Activated T-helper 17 cell treated with anti-CD3 and anti-CD28 coated beads, Interleukin-2, amount 50 U/mL, for 72 hours (primary cell): ENCODE data around the gene VSIG1. TPM values are rescaled to one million over a fixed set of nuclear protein-coding genes. Genes with fewer than 3 reads are reported as not detected.
A peak's percentile ranks its signal among the peaks of the same experiment; 100 is the strongest.

Source experiments
- ATAC-seq: fragments of 150-1000 bp; cut with Tn5 transposase; replicated peaks from 2 replicates; pipeline ENCODE4 v1.10.0; 2021; ENCODE audit warnings: mild to moderate bottlenecking, moderate library complexity
- H3K27ac Mint-ChIP-seq: one replicate; pipeline ENCODE4 v1.8.0; 2022; ENCODE audit warnings: mixed read lengths
- H3K27me3 Mint-ChIP-seq: one replicate; pipeline ENCODE4 v1.8.0; 2022; ENCODE audit warnings: mixed read lengths
- H3K36me3 Mint-ChIP-seq: one replicate; pipeline ENCODE4 v1.8.0; 2022; ENCODE audit warnings: low read depth, mild to moderate bottlenecking, mixed read lengths
- H3K4me1 Mint-ChIP-seq: one replicate; pipeline ENCODE4 v1.8.0; 2022; ENCODE audit warnings: mixed read lengths
- H3K4me3 Mint-ChIP-seq: one replicate; pipeline ENCODE4 v1.8.0; 2022; ENCODE audit warnings: mild to moderate bottlenecking, mixed read lengths
- H3K9me3 Mint-ChIP-seq: one replicate; pipeline ENCODE4 v1.8.0; 2022; ENCODE audit warnings: mixed read lengths
- total RNA-seq, 2 donors: library from RNA; stranded (reverse); gene quantifications; one replicate each; pipeline ENCODE4 v1.2.3, GENCODE V29; 2022

Gene VSIG1
- total RNA-seq, 2 donors from 2014 or later = 0.71 to 1.4 TPM

- Mint-ChIP-seq H3K9me3 (no peaks in the 10 kb centered on the region), H3K27ac (no peak overlapping the region), H3K4me3 (peak overlapping the region; percentile 16), H3K4me1 (peaks cover 20% of the 10 kb centered on the region), H3K36me3 (no peaks in the 10 kb centered on the region), H3K27me3 (no peaks in the 10 kb centered on the region)
- ATAC-seq = no peak
Measured at GRCh38 chrX:108033890-108034289, 11.0 kb upstream of the VSIG1 start.

GRCh38 chrX:108034725-108035124 lies 10.1 kb upstream of the VSIG1 start:
- no peak for ATAC-seq
- Mint-ChIP-seq H3K36me3 (no peaks in the 10 kb centered on the region), H3K4me3 (no peak overlapping the region), H3K27me3 (no peaks in the 10 kb centered on the region), H3K9me3 (no peaks in the 10 kb centered on the region), H3K27ac (no peak overlapping the region), H3K4me1 (peaks cover 16% of the 10 kb centered on the region)

- H3K27ac Mint-ChIP-seq = peak overlapping the region; percentile 48
- ATAC-seq = peak; percentile 96
Measured at GRCh38 chrX:108036298-108036973, 8.4 kb upstream of the VSIG1 start.

GRCh38 chrX:108049649-108050048 lies 4.8 kb downstream of the VSIG1 start:
- no peak overlapping the region for H3K27ac Mint-ChIP-seq
- H3K4me3 Mint-ChIP-seq = no peak overlapping the region
- no peaks in the 10 kb centered on the region for H3K36me3 Mint-ChIP-seq
- H3K27me3 Mint-ChIP-seq = no peaks in the 10 kb centered on the region
- H3K9me3 Mint-ChIP-seq = no peaks in the 10 kb centered on the region
- H3K4me1 Mint-ChIP-seq = peaks cover 8% of the 10 kb centered on the region
- ATAC-seq = no peak

More at GRCh38 chrX:108036298-108036973, 8.4 kb upstream of the VSIG1 start:
- H3K36me3 Mint-ChIP-seq = no peaks in the 10 kb centered on the region
- H3K9me3 Mint-ChIP-seq = no peaks in the 10 kb centered on the region
- no peaks in the 10 kb centered on the region for H3K27me3 Mint-ChIP-seq
- peaks cover 14% of the 10 kb centered on the region for H3K4me1 Mint-ChIP-seq
- H3K4me3 Mint-ChIP-seq = peak overlapping the region; percentile 34

- H3K4me1 Mint-ChIP-seq = peaks cover 8% of the 10 kb centered on the region
- H3K9me3 Mint-ChIP-seq = no peaks in the 10 kb centered on the region
- no peak overlapping the region for H3K27ac Mint-ChIP-seq
- peaks cover 5% of the 10 kb centered on the region for H3K36me3 Mint-ChIP-seq
- peak; percentile 83 for ATAC-seq
- peak overlapping the region; percentile 33 for H3K4me3 Mint-ChIP-seq
- no peaks in the 10 kb centered on the region for H3K27me3 Mint-ChIP-seq
Measured at GRCh38 chrX:108053218-108053617, 8.4 kb downstream of the VSIG1 start.

- Mint-ChIP-seq H3K36me3 (peaks cover 22% of the 10 kb centered on the region), H3K4me3 (no peak overlapping the region), H3K9me3 (no peaks in the 10 kb centered on the region), H3K27ac (no peak overlapping the region), H3K4me1 (peaks cover 8% of the 10 kb centered on the region), H3K27me3 (no peaks in the 10 kb centered on the region)
- no peak for ATAC-seq
Measured at GRCh38 chrX:108055546-108055945, 10.7 kb downstream of the VSIG1 start.

GRCh38 chrX:108059801-108060200 lies 14.9 kb downstream of the VSIG1 start:
- H3K4me1 Mint-ChIP-seq = no peaks in the 10 kb centered on the region
- no peak overlapping the region for H3K4me3 Mint-ChIP-seq
- no peak overlapping the region for H3K27ac Mint-ChIP-seq
- peaks cover 30% of the 10 kb centered on the region for H3K36me3 Mint-ChIP-seq
- H3K27me3 Mint-ChIP-seq = no peaks in the 10 kb centered on the region
- no peaks in the 10 kb centered on the region for H3K9me3 Mint-ChIP-seq
- no peak for ATAC-seq

GRCh38 chrX:108064001-108064400 lies 19.1 kb downstream of the VSIG1 start:
- Mint-ChIP-seq H3K4me1 (no peaks in the 10 kb centered on the region), H3K27ac (no peak overlapping the region), H3K9me3 (no peaks in the 10 kb centered on the region), H3K27me3 (no peaks in the 10 kb centered on the region), H3K4me3 (no peak overlapping the region), H3K36me3 (peaks cover 17% of the 10 kb centered on the region)
- ATAC-seq = no peak

GRCh38 chrX:108064613-108065012 lies 19.7 kb downstream of the VSIG1 start:
- Mint-ChIP-seq H3K27ac (no peak overlapping the region), H3K36me3 (peaks cover 11% of the 10 kb centered on the region), H3K4me1 (no peaks in the 10 kb centered on the region), H3K27me3 (no peaks in the 10 kb centered on the region), H3K4me3 (no peak overlapping the region), H3K9me3 (no peaks in the 10 kb centered on the region)
- peak; percentile 28 for ATAC-seq

GRCh38 chrX:108068121-108068520 lies 23.3 kb downstream of the VSIG1 start:
- Mint-ChIP-seq H3K27me3 (no peaks in the 10 kb centered on the region), H3K9me3 (no peaks in the 10 kb centered on the region), H3K27ac (no peak overlapping the region), H3K4me3 (no peak overlapping the region), H3K4me1 (no peaks in the 10 kb centered on the region), H3K36me3 (peaks cover 8% of the 10 kb centered on the region)
- ATAC-seq = no peak

- no peaks in the 10 kb centered on the region for H3K9me3 Mint-ChIP-seq
- no peaks in the 10 kb centered on the region for H3K27me3 Mint-ChIP-seq
- no peak overlapping the region for H3K4me3 Mint-ChIP-seq
- no peak overlapping the region for H3K27ac Mint-ChIP-seq
- H3K36me3 Mint-ChIP-seq = peaks cover 14% of the 10 kb centered on the region
- peak; percentile 50 for ATAC-seq
- H3K4me1 Mint-ChIP-seq = no peaks in the 10 kb centered on the region
Measured at GRCh38 chrX:108070891-108071290, 26.0 kb downstream of the VSIG1 start.

GRCh38 chrX:108071578-108071977 lies 26.7 kb downstream of the VSIG1 start:
- Mint-ChIP-seq H3K27ac (no peak overlapping the region), H3K36me3 (peaks cover 15% of the 10 kb centered on the region), H3K9me3 (no peaks in the 10 kb centered on the region), H3K4me1 (no peaks in the 10 kb centered on the region), H3K4me3 (no peak overlapping the region), H3K27me3 (no peaks in the 10 kb centered on the region)
- no peak for ATAC-seq

- Mint-ChIP-seq H3K27ac (no peak overlapping the region), H3K36me3 (peaks cover 26% of the 10 kb centered on the region), H3K9me3 (no peaks in the 10 kb centered on the region), H3K4me3 (no peak overlapping the region), H3K27me3 (no peaks in the 10 kb centered on the region), H3K4me1 (no peaks in the 10 kb centered on the region)
- ATAC-seq = no peak
Measured at GRCh38 chrX:108072746-108073145, 27.9 kb downstream of the VSIG1 start.

GRCh38 chrX:108081110-108081509 lies 36.2 kb downstream of the VSIG1 start:
- no peak for ATAC-seq
- H3K36me3 Mint-ChIP-seq = peaks cover 44% of the 10 kb centered on the region
- no peak overlapping the region for H3K4me3 Mint-ChIP-seq
- no peaks in the 10 kb centered on the region for H3K4me1 Mint-ChIP-seq
- H3K27ac Mint-ChIP-seq = no peak overlapping the region
- H3K9me3 Mint-ChIP-seq = no peaks in the 10 kb centered on the region
- no peaks in the 10 kb centered on the region for H3K27me3 Mint-ChIP-seq

GRCh38 chrX:108087792-108088191 lies 42.9 kb downstream of the VSIG1 start:
- Mint-ChIP-seq H3K9me3 (no peaks in the 10 kb centered on the region), H3K4me1 (no peaks in the 10 kb centered on the region), H3K36me3 (peaks cover 48% of the 10 kb centered on the region), H3K27me3 (no peaks in the 10 kb centered on the region), H3K27ac (no peak overlapping the region), H3K4me3 (no peak overlapping the region)
- ATAC-seq = no peak

- Mint-ChIP-seq H3K27ac (peak overlapping the region; percentile 36), H3K4me3 (peak overlapping the region; percentile 37), H3K36me3 (peaks cover 46% of the 10 kb centered on the region), H3K27me3 (no peaks in the 10 kb centered on the region), H3K9me3 (no peaks in the 10 kb centered on the region), H3K4me1 (no peaks in the 10 kb centered on the region)
- ATAC-seq = no peak
Measured at GRCh38 chrX:108088511-108088910, 43.6 kb downstream of the VSIG1 start.
